ENCODE data around the gene GNG7.

GRCh38 chr19:2711172-2711874 lies 8.8 kb upstream of the GNG7 start:
- TF ChIP-seq CTCF (IDR thresholded peaks at IDR 0.05; ENCODE audit: low read length) (no peak), EZH2 (optimal IDR thresholded peaks at IDR 0.05; ENCODE audit: low read depth, low read length) (no peak)

Measured in MM.1S (cell line).